Glomerular visceral epithelial cell (primary cell): ENCODE data around the gene ARFGAP3.
A peak's percentile ranks its signal among the peaks of the same experiment; 100 is the strongest.

Experiments
- DNase-seq: peaks from one replicate; pipeline ENCODE4 v3.0.0-alpha.2; 2016; ENCODE audit errors: extremely low spot score

ARFGAP3 gene

DNA sequence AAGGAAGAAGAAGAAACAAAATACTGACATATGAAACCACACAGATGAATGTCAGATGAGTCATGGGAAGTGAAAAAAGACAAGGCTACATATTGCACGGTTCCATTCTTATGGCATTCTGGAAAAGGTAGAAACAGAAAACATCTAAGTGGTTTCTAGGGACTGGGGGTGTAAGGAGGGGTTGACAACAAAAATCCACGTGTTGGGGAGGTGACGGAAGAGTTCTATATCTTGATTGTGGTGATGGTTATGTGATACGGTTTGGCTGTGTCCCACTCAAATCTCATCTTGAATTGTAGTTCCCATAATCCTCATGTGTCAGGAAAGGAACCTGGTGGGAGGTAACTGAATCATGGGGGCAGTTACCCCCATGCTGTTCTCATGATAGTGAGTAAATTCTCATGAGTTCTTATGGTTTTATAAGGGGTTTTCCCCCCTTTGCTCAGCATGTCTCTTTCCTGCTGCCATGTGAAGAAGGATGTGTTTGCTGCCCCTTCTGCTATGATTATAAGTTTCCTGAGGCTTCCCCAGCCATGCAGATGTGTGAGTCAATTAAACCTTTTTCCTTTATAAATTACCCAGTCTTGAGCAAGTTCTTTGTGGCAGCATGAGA is 6.4 kb upstream of the ARFGAP3 start:
- peak; percentile 79 for DNase-seq

DNA sequence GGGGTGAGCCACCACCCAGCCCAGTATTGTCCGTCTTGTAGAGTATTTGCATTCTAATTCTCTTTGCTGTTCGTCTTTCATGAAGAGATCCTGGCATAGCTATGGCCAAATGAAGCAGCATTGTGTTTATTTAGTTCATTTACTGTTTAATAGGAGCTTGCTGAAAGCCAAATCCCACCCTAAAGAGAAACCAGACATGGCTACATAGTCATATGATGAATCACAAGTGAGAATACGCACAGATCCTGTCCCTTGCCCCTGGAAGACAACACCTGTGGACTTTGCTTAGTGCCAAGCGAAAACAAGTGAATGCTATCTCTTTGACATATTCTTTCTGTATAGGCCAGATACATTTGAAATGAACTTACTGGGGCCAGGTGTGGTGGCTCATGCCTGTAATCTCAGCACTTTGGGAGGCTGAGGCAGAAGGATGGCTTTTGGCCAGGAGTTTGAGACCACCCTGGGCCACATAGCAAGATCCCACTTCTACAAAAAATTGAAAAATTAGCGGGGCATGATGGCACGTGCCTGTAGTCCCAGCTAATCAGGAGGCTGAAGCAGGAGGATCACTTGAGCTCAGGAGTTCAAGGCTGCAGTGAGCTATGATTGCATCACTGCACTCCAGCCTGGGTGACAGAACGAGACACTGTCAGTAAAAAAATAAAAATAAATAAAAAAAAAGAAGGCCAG is 5.1 kb upstream of the ARFGAP3 start:
- peak; percentile 56 for DNase-seq

DNA sequence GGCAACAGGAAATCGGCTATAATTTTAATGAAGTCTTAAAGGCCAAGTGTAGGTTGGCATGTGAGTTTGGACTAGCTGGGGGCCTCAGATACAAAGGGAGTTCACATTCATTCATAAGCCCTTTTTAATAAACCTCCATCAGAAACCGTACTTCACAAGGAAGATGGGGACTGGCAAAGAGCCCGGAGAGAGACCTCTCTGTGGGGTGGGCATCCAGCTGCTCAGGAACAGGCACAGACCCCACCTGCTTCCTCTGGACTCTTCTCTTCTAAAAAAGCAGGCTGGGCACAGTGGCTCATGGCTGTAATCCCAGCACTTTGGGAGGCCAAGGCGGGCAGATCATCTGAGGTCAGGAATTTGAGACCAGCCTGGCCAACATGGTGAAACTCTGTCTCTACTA is 3.9 kb upstream of the ARFGAP3 start:
- no peak for DNase-seq

DNA sequence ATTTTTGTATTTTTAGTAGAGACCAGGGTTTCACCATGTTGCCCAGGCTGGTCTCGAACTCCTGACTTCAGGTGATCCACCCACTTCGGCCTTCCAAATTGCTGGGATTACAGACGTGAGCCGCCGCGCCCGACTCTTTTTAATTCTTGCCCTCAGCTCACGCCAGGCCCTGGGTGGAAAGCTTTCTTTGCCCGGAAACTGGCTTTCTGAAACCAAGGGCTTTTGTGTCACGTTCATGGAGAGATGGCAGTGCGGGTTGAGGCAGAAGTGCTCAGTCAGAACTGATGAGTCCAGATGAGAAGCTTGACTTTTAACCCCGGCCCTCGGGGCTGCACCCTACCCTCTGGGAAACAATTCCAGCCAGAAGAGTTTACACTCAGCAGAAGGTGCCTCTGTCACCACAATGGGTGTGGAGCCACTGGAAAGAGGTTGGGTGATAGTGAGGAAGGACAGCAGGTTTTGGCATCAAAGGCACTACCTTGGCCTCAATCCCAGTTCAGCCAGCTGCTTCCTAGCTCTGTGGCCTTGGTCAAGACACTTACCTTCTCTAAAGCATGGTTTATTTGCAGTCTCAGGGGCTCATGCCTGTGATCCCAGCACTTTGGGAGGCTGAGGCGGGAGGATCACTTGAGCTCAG is 890 bp upstream of the ARFGAP3 start:
- no peak for DNase-seq

DNA sequence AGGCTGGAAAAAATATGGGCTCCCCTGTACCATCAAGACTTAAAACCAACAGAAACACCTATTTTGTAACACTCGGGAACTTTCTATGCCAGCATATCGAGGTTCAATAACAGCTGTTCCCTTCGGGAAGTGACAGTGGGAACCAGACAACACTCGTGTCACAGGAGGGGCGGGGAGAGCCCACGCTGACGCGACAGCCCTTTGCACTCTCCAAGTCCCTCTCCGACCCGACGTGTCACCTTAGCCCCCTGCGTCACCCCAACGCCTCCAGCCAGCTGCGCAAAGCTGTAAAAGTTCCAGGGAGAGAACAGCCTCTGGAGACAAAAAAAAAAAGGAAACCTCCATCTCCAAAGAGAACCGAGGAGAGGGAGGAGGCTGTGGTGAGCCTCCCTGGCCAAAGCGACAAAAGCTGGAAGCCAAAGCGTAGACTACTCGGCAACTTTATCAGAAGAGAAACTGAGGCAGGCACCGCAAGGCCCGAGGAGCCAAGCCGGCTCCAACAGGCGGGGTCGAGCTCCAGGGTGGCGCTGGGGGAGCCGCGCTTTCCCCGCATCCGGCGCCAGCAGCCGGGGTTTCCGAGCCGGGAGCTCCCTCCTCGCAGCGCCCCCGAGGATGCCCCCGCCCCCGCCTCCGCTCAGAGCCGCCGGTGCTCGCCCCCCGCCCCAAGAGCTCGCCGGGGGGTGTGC is 751 bp downstream of the ARFGAP3 start:
- DNase-seq, result no peak

DNA sequence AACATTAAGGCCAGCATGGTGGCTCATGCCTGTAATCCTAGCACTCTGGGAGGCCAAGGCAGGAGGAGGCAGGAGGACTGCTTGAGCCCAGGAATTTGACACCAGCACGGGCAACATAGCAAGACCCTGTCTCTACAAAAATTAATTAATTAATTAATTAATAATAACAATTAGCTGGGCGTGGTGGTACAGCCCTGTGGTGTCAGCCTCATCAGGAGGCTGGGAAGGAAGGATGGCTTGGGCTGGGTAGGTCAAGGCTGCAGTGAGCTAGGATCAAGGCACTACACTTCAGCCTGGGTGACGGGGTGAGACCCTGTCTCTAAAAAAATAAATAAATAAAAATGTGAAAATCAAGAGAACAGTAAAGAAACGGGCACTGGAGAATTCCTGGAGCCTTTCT is 1.4 kb downstream of the ARFGAP3 start:
- DNase-seq, result no peak

DNA sequence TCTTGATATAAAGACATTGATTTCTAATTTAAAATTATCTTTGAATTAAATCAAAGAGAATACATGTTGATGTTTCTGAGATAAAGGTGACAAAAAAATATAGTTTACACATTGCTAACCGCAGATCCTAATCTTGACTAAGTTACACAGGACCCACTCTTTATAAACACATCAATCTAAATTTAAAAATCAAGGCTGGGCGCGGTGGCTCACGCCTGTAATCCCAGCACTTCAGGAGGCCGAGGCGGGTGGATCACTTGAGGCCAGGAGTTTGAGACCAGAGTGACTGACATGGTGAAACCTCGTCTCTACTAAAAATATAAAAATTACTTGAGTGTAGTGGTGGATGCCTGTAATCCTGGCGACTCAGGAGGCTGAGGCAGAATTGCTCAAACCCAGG is 1.9 kb downstream of the ARFGAP3 start:
- DNase-seq, result no peak

DNA sequence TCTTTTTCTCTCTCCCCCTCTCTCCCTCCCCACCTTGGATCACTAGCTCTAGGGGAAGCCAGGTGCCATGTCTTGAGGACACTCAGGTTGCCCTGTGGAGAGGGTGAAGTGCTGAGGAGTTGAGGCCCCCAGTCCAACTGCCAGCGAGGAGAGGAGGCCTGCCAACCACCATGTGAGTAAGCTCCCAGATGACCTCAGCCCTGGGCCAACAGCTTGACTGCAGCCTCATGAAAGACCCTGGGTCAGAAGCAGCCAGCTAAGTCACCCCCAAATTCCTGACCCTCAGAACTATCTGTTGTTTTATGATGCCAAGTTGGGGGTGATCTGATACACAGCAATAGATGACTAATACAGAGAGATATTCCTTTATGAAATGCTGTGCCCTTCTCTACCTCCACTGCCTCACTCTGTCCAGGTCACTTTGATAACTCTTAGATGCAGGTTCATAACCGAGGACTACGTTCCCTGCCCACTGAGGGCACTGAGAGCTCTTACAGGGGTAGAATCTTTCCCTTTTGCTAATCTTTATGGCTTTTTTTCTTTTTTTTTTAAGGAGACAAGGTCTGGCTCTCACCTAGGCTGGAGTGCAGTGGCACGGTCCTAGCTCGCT is 8.0 kb downstream of the ARFGAP3 start:
- no peak for DNase-seq

DNA sequence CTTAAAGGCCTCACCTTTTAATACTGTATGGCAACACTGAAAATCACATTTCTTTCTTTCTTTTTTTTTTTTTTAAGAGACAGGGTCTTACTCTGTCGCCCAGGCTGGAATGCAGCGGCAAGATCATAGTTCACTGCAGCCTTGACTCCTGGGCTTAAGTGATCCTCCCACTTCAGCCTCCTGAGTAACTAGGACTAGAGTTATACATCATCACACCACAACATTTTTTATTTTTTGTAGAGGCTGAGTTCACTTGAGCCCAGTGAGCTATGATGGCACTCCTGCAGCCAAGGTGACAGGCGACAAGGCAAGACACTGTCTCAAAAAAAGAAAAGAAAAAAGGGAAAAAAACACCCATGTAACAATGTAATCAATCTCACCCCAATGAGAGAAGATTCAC is 10.0 kb downstream of the ARFGAP3 start:
- DNase-seq, result no peak

DNA sequence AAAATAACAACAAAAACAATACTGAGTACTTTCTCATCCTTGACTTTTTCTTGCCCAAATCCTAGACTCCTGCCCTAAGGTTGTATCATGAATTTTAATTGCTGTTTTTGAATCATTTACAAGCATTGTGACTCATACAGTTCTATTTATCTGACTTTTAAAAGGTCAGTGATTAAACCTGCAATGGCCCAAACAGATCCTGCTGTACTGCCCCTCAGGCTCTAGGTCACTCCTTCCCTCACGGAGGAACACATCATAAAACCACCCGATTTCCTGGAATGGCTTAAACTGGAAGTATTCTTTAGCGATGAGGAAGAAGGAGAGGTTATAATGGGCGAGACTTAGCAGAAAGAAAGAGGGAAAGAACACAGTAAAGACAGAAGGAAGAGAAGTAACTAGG is 12.3 kb downstream of the ARFGAP3 start:
- no peak for DNase-seq

DNA sequence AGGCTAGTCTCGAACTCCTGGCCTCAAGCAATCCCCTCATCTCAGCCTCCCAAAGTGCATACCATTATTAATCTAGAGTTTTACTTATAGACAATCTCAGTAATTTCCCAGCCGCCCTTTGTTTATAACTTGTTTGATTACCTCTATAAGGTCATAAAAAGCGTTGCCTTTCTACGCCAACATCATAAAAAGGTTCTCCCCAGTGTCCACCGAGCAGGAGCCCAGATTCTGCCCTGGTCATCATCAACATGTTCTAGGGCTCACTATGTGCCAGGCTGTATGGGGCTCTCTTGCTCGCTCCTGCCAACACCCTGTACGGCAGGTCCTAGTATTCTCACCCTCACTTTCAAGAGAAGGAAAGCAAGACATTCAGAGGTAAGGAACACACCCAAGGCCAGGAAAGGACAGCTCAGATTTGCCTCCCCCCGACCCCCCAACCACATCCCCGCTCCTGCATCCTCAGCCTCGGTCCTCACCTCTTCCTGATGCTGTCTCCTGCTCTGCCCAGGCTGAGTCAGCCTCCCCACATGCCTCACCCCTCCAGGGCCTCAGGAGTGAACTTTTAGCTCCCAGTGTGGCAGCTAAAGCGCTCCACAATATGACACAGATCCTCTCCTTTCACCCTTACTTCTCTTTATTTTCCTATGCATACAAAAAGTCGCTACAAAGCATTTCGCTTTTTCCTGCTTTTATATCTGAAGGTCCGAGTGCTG is 14.3 kb downstream of the ARFGAP3 start:
- no peak for DNase-seq

DNA sequence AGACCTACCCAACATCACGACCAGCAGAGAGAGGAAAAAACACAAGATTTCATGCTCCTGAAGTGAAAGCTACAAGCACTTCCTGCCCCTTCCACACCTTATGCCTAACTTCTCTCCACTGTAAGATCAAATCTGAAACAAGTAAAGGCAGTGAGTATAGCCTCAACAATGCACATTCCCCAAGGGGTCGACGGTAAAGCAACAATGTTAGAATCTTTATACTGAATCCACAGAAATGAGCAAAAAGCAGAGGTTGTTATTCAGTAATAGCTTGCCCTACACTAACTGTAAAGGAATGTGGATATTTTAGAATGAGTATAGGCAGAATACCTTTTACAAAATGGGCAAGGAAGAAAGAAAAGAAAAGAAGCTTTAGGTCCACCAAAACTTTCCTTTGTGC is 15.6 kb downstream of the ARFGAP3 start:
- peak; percentile 35 for DNase-seq

DNA sequence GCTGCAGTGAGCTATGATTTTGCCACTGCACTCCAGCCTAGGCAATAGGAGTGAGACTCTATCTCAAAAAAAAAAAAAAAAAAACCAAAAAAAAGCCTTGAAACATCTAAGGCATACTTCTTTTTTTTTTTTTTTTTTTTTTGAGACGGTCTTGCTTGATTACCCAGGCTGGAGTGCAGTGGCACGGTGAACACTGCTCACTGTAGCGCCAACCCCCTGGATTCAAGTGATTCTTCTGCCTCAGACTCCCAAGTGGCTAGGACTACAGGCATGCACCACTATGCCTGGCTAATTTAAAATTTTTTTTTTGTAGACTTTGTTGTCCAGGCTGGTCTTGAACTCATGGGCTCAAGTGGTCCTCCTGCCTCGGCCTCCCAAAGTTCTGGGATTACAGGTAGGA is 19.5 kb downstream of the ARFGAP3 start:
- DNase-seq, result no peak

DNA sequence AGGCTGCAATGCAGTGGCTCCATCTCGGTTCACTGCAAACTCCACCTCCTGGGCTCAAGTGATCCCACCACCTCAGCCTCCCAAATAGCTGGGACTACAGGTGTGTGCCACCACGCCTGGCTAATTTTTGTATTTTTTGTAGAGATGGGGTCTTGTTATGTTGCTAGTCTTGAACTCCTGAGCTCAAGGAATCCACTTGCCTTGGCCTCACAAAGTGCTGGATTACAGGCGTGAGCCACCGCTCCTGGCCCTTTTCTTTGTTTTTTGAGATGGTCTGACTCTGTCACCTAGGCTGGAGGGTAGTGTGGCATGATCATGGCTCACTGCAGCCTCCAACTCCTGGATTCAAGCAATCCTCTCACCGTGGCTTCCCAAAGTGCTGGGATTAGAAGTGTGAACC is 21.0 kb downstream of the ARFGAP3 start:
- no peak for DNase-seq

DNA sequence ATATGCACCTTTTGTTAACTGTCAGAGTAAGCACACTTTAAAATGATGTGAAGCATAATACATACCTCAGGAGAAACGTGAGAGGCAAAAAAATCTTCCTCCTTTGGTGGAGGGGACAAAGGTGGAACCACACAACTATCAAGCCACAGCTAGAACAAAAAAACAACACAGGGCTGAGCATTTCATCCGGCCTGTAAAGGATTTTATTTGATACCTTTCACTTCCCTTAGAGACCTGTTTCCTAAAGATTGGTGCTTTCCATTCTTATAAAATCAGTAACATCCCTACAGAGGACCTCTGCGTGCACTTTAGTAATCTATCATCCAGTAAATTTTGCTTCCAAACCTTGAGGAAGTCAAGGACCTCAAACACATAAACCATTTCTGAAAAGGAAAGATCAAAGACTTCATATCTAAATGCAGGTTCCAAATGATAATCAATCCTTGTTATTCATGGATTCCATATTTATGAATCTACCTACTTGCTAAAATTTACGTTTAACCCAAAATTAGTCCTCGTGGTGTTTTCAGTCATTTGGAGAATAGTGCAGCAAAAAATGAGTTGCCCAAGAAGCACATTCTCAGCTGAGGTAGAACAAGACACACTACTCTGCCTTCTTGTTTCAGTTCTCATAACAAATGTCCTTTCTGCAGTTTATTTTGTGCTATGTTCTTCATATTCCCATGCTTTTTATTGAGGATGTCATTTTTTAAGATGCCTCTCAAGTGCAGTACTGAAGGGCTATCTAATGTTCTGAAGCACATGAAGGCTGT is 22.7 kb downstream of the ARFGAP3 start:
- no peak for DNase-seq

DNA sequence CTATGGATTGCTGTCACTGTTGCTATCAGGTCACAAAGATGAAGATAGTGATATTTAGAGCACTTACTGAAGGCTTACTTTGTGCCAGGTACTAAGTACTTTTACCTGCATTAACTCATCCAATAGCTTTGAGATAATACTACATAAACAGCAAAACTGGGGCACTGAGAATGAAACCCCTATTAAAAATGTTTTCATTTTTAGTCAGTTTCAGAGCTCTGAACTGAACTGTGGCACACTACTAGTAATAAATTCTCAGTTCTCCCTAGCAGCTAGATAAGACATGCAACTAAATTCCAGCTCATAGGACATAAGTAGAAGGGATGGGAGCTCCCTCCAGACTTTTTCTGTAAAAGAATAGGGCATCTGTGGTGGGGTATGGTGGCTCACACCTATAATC is 24.0 kb downstream of the ARFGAP3 start:
- no peak for DNase-seq

DNA sequence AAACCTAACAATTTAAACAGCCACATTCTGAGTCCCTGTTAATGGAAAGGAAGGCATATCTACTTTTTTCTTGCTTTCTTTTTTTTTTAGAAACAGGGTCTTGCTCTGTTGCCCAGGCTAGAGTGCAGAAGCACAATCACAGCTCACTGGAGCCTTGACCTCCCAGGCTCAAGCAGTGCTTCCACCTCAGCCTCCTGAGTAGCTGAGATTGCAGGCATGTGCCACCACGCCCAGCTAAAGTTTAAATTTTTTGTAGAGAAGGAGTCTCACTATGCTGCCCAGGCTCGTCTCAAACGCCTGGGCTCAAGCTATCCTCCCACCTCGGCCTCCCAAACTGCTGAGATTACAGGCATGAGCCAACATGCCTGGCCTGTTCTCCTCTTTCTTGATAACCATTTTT is 25.4 kb downstream of the ARFGAP3 start:
- DNase-seq, result no peak

DNA sequence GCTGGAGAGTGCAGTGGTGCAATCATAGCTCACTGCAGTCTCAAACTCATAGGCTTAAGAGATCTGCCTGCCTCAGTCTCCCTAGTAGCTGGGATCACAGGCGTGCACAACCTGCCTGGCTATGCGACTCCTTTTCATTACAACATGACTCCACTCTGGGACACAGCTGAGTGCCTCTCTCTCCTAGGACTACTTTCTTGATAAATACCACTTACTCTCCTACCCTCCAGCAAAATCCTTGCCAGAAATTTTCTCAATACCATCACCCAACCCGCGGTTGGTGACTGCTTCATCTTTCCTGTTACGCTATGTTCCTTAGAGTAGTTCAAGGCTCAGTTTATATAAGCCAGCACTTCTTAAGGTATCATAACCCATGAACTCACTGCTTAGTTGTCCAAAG is 26.9 kb downstream of the ARFGAP3 start:
- no peak for DNase-seq

DNA sequence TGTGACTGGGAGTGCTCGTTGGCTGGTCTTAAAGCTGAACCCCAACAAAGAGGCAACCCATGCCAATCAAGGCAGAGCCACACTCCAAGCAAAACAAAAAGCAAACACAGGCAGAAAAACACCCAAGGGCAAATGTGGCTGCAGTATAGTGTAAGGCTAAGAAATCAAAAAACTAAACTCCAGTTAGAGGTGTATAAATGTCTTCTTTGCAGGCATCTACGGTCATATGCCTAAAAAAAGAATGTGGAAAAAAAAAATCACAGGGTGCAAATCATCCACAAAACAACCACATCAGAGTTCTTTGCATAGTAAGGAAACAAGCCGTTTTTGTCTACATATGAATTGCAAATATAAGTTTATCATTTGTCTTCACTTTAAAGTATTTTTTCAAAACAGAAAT is 27.8 kb downstream of the ARFGAP3 start:
- no peak for DNase-seq

DNA sequence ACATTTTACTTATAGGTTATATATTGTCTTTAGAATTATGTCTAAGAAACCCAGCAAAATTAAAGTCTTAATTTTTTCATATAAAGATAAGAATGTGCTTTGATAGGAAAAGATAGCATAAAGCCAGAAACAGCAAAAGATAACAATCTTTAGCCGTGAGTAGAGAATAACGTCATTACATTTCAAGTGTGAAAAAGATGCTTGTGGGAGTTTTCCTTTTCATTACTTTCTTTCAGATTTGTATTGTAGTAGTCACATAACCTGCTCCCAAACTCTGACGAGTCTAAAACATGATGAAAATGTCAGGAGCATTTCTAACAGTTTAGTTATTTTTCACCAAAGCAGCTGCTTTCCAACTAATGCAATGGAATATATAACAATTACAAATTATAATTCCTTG is 31.3 kb downstream of the ARFGAP3 start:
- DNase-seq, result no peak

DNA sequence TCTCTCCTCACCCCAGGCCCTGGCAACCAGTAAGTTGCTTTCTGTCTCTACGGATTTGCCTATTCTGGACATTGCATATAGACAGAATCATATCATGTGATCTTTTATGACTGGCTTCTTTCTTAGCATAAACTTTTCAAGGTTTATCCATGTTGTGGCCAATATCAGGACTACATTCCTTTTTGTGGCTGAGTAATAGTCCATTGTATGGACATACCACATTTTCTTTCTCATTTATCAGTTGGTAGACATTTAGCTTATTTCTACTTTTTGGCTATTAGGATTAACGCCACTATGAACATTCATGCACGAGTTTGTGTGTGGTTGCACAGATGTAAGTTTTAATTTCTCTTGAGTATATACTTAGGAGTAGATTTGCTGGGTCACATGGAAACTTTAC is 35.7 kb downstream of the ARFGAP3 start:
- DNase-seq, result no peak
